ENCODE measurements around the gene FNIP1. TPM values are rescaled to one million over a fixed set of nuclear protein-coding genes. Genes with fewer than 3 reads are reported as not detected.

FNIP1 gene
- total and polyA plus RNA-seq, 9 of the 15 experiments (the other 6 are each of a cell fraction or from before 2014, with no cell fraction given), result 5.0 to 32.8 (median 18.4) TPM

- TF ChIP-seq PREB (CRISPR knock-in tag; IDR thresholded peaks at IDR 0.05) (0 out of 2 replicates have a peak, but pooled peaks have one; percentile 30), DMBX1 (CRISPR knock-in tag; IDR thresholded peaks at IDR 0.05; ENCODE audit: borderline replicate concordance) (no peak), FOXP4 (CRISPR knock-in tag; IDR thresholded peaks at IDR 0.05; ENCODE audit: borderline replicate concordance) (no peak), PHF20 (IDR thresholded peaks at IDR 0.05; ENCODE audit: partially characterized antibody) (peak; percentile 14), NR2C1 (IDR thresholded peaks at IDR 0.05) (no peak), NR2C1 (tag; IDR thresholded peaks at IDR 0.05) (0 out of 2 replicates have a peak, but pooled peaks have one; percentile 30), RBBP5 (IDR thresholded peaks at IDR 0.05; ENCODE audit: borderline replicate concordance, insufficient read depth, low read length, poor library complexity, severe bottlenecking) (peak; percentile 76), FOXA3 (CRISPR knock-in tag; conservative IDR thresholded peaks at IDR 0.05 in 1 of 2, IDR thresholded peaks at IDR 0.05 in 1 of 2) (0 out of 4 replicates have a peak, but pooled peaks of 1 of the 2 experiments have one; percentile 44), NR1H2 (CRISPR knock-in tag; IDR thresholded peaks at IDR 0.05) (peak; percentile 49; the same call in 1 of the 2 replicates), NR3C1 (CRISPR knock-in tag; IDR thresholded peaks at IDR 0.05) (no peak), CBFB (CRISPR knock-in tag; IDR thresholded peaks at IDR 0.05) (peak; percentile 41; the same call in 1 of the 2 replicates), NCOA4 (IDR thresholded peaks at IDR 0.05; ENCODE audit: partially characterized antibody) (no peak), ZNF12 (CRISPR knock-in tag; IDR thresholded peaks at IDR 0.05) (0 out of 2 replicates have a peak, but pooled peaks have one; percentile 68), GABPB1 (CRISPR knock-in tag; IDR thresholded peaks at IDR 0.05) (no peak), CTCF (IDR thresholded peaks at IDR 0.05 in 2 of 3, conservative IDR thresholded peaks at IDR 0.05 in 1 of 3; ENCODE audit: insufficient read depth in 2 of 3, low read depth in 1 of 3, low read length in 3 of 3) (0 out of 6 replicates have a peak, but pooled peaks of 1 of the 3 experiments have one; percentile 33), ZNF76 (CRISPR knock-in tag; IDR thresholded peaks at IDR 0.05; ENCODE audit: borderline replicate concordance) (no peak), BRD9 (IDR thresholded peaks at IDR 0.05; ENCODE audit: low read depth, partially characterized antibody) (peak; percentile 26), RBM39 (optimal IDR thresholded peaks at IDR 0.05; ENCODE audit: low read depth, low read length) (peak; percentile 24), ZNF695 (CRISPR knock-in tag; IDR thresholded peaks at IDR 0.05) (0 out of 2 replicates have a peak, but pooled peaks have one; percentile 40), ESRRA (IDR thresholded peaks at IDR 0.05; ENCODE audit: borderline replicate concordance, low read depth) (0 out of 2 replicates have a peak, but pooled peaks have one; percentile 4), KDM4B (IDR thresholded peaks at IDR 0.05; ENCODE audit: borderline replicate concordance in 2 of 2, low read depth in 1 of 2) (no peak; a peak in 1 of 4 replicates), KLF16 (IDR thresholded peaks at IDR 0.05) (0 out of 2 replicates have a peak, but pooled peaks have one; percentile 12), CHD1 (IDR thresholded peaks at IDR 0.05; ENCODE audit: low read length) (peak; percentile 29), RBM34 (IDR thresholded peaks at IDR 0.05; ENCODE audit: borderline replicate concordance, insufficient read depth, low read length) (no peak), ZC3H4 (CRISPR knock-in tag; IDR thresholded peaks at IDR 0.05; ENCODE audit: borderline replicate concordance) (peak; percentile 68; the same call in 1 of the 2 replicates)
Observed at GRCh38 chr5:131634666-131634995, 162.2 kb downstream of the FNIP1 start (continued).

Data from K562 (cell line).